Sigmoid colon (tissue), 7 donors: ENCODE measurements around the gene OARD1. TPM values are rescaled to one million over a fixed set of nuclear protein-coding genes. Genes with fewer than 3 reads are reported as not detected.

ENCODE experiments used
- DNase-seq: peaks from one replicate; pipeline ENCODE4 v3.0.0-alpha.2; 2019
- H3K27ac ChIP-seq, 4 donors: fragments of 200-600 bp; sonication (generic); one replicate each; pipeline ENCODE4 v1.5.1; 2016 to 2019; ENCODE audit warnings: mild to moderate bottlenecking in 1 of 4
- H3K27me3 ChIP-seq, 3 donors: fragments of 200-600 bp; sonication (generic); one replicate each; pipeline ENCODE4 v1.5.1; 2019; ENCODE audit warnings: mild to moderate bottlenecking in 1 of 3
- H3K36me3 ChIP-seq, 4 donors: fragments of 200-600 bp; sonication (generic); one replicate each; pipeline ENCODE4 v1.5.1; 2016 to 2019
- H3K4me1 ChIP-seq, 4 donors: fragments of 200-600 bp; sonication (generic); one replicate each; pipeline ENCODE4 v1.5.1; 2017 to 2019
- H3K4me3 ChIP-seq, 4 donors: fragments of 200-600 bp; sonication (generic); one replicate each; pipeline ENCODE4 v1.5.1; 2017 to 2019; ENCODE audit warnings: mild to moderate bottlenecking in 2 of 4, moderate library complexity in 1 of 4
- H3K9me3 ChIP-seq, 4 donors: fragments of 200-600 bp in 3 of 4; sonication (generic) in 3 of 4; one replicate each; pipeline versions ENCODE4 v1.5.1 to v1.6.1; 2013 to 2019
- EP300 ChIP-seq, 4 donors: sonication (generic); formaldehyde crosslinking; IDR thresholded peaks; one replicate each; pipeline ENCODE4 v1.6.1; 2017; ENCODE audit warnings: antibody characterized with exemption in 4 of 4
- POLR2A ChIP-seq, 2 donors: fragments of 450-650 bp; IDR thresholded peaks; one replicate each; pipeline ENCODE4 v1.6.1; 2016; ENCODE audit warnings: antibody characterized with exemption in 2 of 2, mild to moderate bottlenecking in 2 of 2, moderate library complexity in 2 of 2
- POLR2AphosphoS5 ChIP-seq, 4 donors: sonication (generic); formaldehyde crosslinking; IDR thresholded peaks; one replicate each; pipeline ENCODE4 v1.6.1; 2017; ENCODE audit warnings: antibody characterized with exemption in 4 of 4
- WGBS, 2 donors: extraction: QIAGEN DNeasy Blood & Tissue Kit; methylation state at CpG; one replicate each; pipeline ENCODE4 v1.1.7; 2013; 5-methylcytosine and 5-hydroxymethylcytosine counted together
- intact Hi-C: fragments of 100-400 bp; cut with DNase I; formaldehyde crosslinking; loops from one replicate; pipeline ENCODE4 v1.15.1; 2023
- polyA plus RNA-seq, 3 donors: library from polyadenylated mRNA; stranded (reverse); fragments of 200-250 nt; gene quantifications; one replicate each; pipeline ENCODE4 v1.2.3, GENCODE V29; 2013
- total RNA-seq, 4 donors: library from RNA; depleted of rRNA; stranded (reverse); fragments of >200 nt; gene quantifications; one replicate each; pipeline ENCODE4 v1.1.0, GENCODE V29; 2016
- TF ChIP-seq, protein P1 (sequence below), 4 experiments: fragments of 450-650 bp in 3 of 4; fragments of 200-600 bp in 1 of 4; IDR thresholded peaks; one replicate each; pipeline ENCODE4 v1.5.1; 2016 to 2019; ENCODE audit warnings: antibody characterized with exemption in 4 of 4, mild to moderate bottlenecking in 3 of 4, moderate library complexity in 2 of 4
- donor health status: healthy with polysubstance abuse.
- donor health status: Bipolar disorder and iron deficiency.
- donor health status: healthy.

Gene OARD1
- total and polyA plus RNA-seq, 7 donors: 14.0 to 54.8 (median 26.0) TPM

DNA sequence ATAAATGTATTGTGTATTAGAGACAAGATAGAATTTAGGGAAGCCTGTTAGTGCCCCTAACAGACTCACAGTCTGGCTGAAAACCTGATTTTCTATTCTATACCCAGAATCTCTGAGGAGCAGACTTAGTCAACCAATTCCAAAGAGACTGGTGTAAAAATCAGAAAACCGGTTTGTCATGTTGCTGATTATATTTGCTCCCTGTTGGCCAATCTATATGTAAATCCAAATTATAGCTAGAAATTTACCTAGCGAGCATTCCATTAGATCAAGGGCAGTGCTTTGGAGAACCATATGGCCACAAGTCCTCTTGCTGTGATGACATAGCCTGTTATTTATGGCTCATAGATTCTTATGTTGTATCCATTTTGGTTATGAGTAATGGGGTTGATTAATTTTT is 5.4 kb upstream of the OARD1 start:
- DNase-seq: no peak
- Histone ChIP-seq H3K9me3 (no peaks in the 10 kb centered on the region), H3K36me3 (peaks cover 0 to 37% (median 16%) of the 10 kb centered on the region in 4 donors), H3K4me1 (peaks cover 0 to 22% (median 15%) of the 10 kb centered on the region in 4 donors), H3K27me3 (no peaks in the 10 kb centered on the region), H3K4me3 (no peak overlapping the region), H3K27ac (no peak overlapping the region)
- 23 to 71% methylated on average over 2 of the region's 2 CpGs for WGBS, 2 donors
- intact Hi-C loops: loop anchor here (10.0 kb wide), 2 partner anchors 707 to 1963 kb away; partner anchors contain the start of genes PRICKLE4, SAYSD1 and TOMM6
- no peak for TF ChIP-seq POLR2A (IDR thresholded peaks at IDR 0.05)
- TF ChIP-seq, protein P1, sequence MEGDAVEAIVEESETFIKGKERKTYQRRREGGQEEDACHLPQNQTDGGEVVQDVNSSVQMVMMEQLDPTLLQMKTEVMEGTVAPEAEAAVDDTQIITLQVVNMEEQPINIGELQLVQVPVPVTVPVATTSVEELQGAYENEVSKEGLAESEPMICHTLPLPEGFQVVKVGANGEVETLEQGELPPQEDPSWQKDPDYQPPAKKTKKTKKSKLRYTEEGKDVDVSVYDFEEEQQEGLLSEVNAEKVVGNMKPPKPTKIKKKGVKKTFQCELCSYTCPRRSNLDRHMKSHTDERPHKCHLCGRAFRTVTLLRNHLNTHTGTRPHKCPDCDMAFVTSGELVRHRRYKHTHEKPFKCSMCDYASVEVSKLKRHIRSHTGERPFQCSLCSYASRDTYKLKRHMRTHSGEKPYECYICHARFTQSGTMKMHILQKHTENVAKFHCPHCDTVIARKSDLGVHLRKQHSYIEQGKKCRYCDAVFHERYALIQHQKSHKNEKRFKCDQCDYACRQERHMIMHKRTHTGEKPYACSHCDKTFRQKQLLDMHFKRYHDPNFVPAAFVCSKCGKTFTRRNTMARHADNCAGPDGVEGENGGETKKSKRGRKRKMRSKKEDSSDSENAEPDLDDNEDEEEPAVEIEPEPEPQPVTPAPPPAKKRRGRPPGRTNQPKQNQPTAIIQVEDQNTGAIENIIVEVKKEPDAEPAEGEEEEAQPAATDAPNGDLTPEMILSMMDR (IDR thresholded peaks at IDR 0.05): no peak
- TF ChIP-seq EP300 (IDR thresholded peaks at IDR 0.05): no peak
- no peak for TF ChIP-seq POLR2AphosphoS5 (IDR thresholded peaks at IDR 0.05)

GRCh38 chr6:41075651-41076626 is 3.8 kb upstream of the OARD1 start:
- H3K27ac ChIP-seq: peak overlapping the region; percentile 96 to 100 (median 99)
- intact Hi-C loops: loop anchor here (10.0 kb wide), 2 partner anchors 709 to 1961 kb away; partner anchors contain the start of genes PRICKLE4, SAYSD1 and TOMM6
- no peaks in the 10 kb centered on the region for H3K9me3 ChIP-seq
- WGBS, 2 donors: 86% methylated on average over 4 of the region's 4 CpGs
- no peak for DNase-seq
- TF ChIP-seq, protein P1 (IDR thresholded peaks at IDR 0.05): no peak
- TF ChIP-seq EP300 (IDR thresholded peaks at IDR 0.05): no peak
- no peaks in the 10 kb centered on the region for H3K27me3 ChIP-seq
- H3K4me3 ChIP-seq: no peak overlapping the region
- peaks cover 0 to 27% (median 21%) of the 10 kb centered on the region in 4 donors for H3K4me1 ChIP-seq
- H3K36me3 ChIP-seq: peaks cover 0 to 21% (median 12%) of the 10 kb centered on the region in 4 donors

- intact Hi-C loops: loop anchor here (10.0 kb wide), 2 partner anchors 710 to 1960 kb away; partner anchors contain the start of genes PRICKLE4, SAYSD1 and TOMM6
- TF ChIP-seq EP300 (IDR thresholded peaks at IDR 0.05): no peak
- no peak for TF ChIP-seq POLR2AphosphoS5 (IDR thresholded peaks at IDR 0.05)
- no peak for TF ChIP-seq POLR2A (IDR thresholded peaks at IDR 0.05)
- TF ChIP-seq, protein P1 (IDR thresholded peaks at IDR 0.05): no peak
- H3K9me3 ChIP-seq: no peaks in the 10 kb centered on the region
- peaks cover 0 to 32% (median 27%) of the 10 kb centered on the region in 4 donors for H3K4me1 ChIP-seq
- no peak for DNase-seq
- no peaks in the 10 kb centered on the region for H3K27me3 ChIP-seq
- H3K27ac ChIP-seq: peak overlapping the region; percentile 96 to 100 (median 99)
- peak overlapping the region in 3 of 4 donors; percentile 87 to 96 (median 94) for H3K4me3 ChIP-seq
- WGBS, 2 donors: 22 to 57% methylated on average over 11 of the region's 11 CpGs
- peaks cover 0 to 10% (median 4%) of the 10 kb centered on the region in 4 donors for H3K36me3 ChIP-seq
Observed at GRCh38 chr6:41074692-41075436, 2.7 kb upstream of the OARD1 start.

GRCh38 chr6:41073968-41074691 is 2.0 kb upstream of the OARD1 start:
- Histone ChIP-seq H3K4me3 (peak overlapping the region; percentile 78 to 96 (median 90)), H3K27ac (peak overlapping the region; percentile 96 to 100 (median 99)), H3K36me3 (peaks cover 0 to 8% (median 0%) of the 10 kb centered on the region in 4 donors), H3K27me3 (no peaks in the 10 kb centered on the region), H3K4me1 (peaks cover 0 to 32% (median 27%) of the 10 kb centered on the region in 4 donors), H3K9me3 (no peaks in the 10 kb centered on the region)
- WGBS, 2 donors: 2 to 7% methylated on average over 11 of the region's 11 CpGs
- no peak for DNase-seq
- TF ChIP-seq POLR2A (IDR thresholded peaks at IDR 0.05) (no peak), EP300 (IDR thresholded peaks at IDR 0.05) (no peak), POLR2AphosphoS5 (IDR thresholded peaks at IDR 0.05) (no peak)
- TF ChIP-seq, protein P1 (IDR thresholded peaks at IDR 0.05): no peak
- intact Hi-C loops: loop anchor here (10.0 kb wide), 2 partner anchors 711 to 1959 kb away; partner anchors contain the start of genes PRICKLE4, SAYSD1 and TOMM6
